Measurements from ENCODE around the gene NLRC5. TPM values are rescaled to one million over a fixed set of nuclear protein-coding genes. Genes with fewer than 3 reads are reported as not detected.

NLRC5 gene
- total RNA-seq, 2 experiments from 2014 or later: 199 to 305 TPM

- peak; percentile 93 for DNase-seq (ENCODE audit: low spot score)
- ChIA-PET CTCF (ENCODE audit: unreplicated experiment) (interaction anchor here (0.6 to 1.3 kb wide), 6 partner anchors 32 to 100 kb away, joined by 3 to 4 read pairs (median 4); no protein-coding TSS in a partner anchor), POLR2A (interaction anchor here (0.6 to 6.6 kb wide), 14 partner anchors 9 to 112 kb away, joined by 3 to 76 read pairs (median 4); partner anchors contain the start of gene NLRC5)
- Histone ChIP-seq H3K9me2 (ENCODE audit: insufficient read depth, low read length) (no peaks in the 10 kb centered on the region), H3K4me3 (ENCODE audit: low read depth, low read length, poor library complexity, severe bottlenecking) (peak overlapping the region; percentile 69), H3K4me1 (ENCODE audit: insufficient read depth, low read length, poor library complexity, severe bottlenecking) (peaks cover 96% of the 10 kb centered on the region), H3K79me2 (ENCODE audit: insufficient read depth, low read depth, low read length) (peaks cover 21% of the 10 kb centered on the region; the same call in 1 of the 2 replicates), H3K36me3 (ENCODE audit: insufficient read depth, low read length) (peaks cover 63% of the 10 kb centered on the region), H2AFZ (ENCODE audit: low read length) (no peak overlapping the region), H3K27ac (ENCODE audit: low read depth, low read length, poor library complexity, severe bottlenecking) (peak overlapping the region; percentile 98), H4K20me1 (ENCODE audit: insufficient read depth, low read length) (no peaks in the 10 kb centered on the region), H3K4me2 (ENCODE audit: low read length) (peak overlapping the region; percentile 90), H3K9me3 (ENCODE audit: low read length) (no peaks in the 10 kb centered on the region)
- intact Hi-C loops (cut with micrococcal nuclease; ENCODE audit: unreplicated experiment): loop anchor here (1.0 to 5.0 kb wide), 2 partner anchors 53 to 180 kb away; partner anchors contain the start of gene NLRC5
- TF ChIP-seq, protein P1, sequence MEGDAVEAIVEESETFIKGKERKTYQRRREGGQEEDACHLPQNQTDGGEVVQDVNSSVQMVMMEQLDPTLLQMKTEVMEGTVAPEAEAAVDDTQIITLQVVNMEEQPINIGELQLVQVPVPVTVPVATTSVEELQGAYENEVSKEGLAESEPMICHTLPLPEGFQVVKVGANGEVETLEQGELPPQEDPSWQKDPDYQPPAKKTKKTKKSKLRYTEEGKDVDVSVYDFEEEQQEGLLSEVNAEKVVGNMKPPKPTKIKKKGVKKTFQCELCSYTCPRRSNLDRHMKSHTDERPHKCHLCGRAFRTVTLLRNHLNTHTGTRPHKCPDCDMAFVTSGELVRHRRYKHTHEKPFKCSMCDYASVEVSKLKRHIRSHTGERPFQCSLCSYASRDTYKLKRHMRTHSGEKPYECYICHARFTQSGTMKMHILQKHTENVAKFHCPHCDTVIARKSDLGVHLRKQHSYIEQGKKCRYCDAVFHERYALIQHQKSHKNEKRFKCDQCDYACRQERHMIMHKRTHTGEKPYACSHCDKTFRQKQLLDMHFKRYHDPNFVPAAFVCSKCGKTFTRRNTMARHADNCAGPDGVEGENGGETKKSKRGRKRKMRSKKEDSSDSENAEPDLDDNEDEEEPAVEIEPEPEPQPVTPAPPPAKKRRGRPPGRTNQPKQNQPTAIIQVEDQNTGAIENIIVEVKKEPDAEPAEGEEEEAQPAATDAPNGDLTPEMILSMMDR (conservative IDR thresholded peaks at IDR 0.05; ENCODE audit: low read length): no peak
- no peak for TF ChIP-seq EZH2phosphoT487 (IDR thresholded peaks at IDR 0.05; ENCODE audit: borderline replicate concordance, low read depth, low read length)
- BruUV-seq (replicated peaks): TSS peak; percentile 70
These were observed 53.1 kb downstream of the NLRC5 start for GRCh38 chr16:57042157-57043111.

GRCh38 chr16:57043248-57043647, 53.9 kb downstream of the NLRC5 start:
- Histone ChIP-seq H3K27ac (ENCODE audit: low read depth, low read length, poor library complexity, severe bottlenecking) (peak overlapping the region; percentile 98), H3K9me2 (ENCODE audit: insufficient read depth, low read length) (no peaks in the 10 kb centered on the region), H3K4me2 (ENCODE audit: low read length) (peak overlapping the region; percentile 90), H3K9me3 (ENCODE audit: low read length) (no peaks in the 10 kb centered on the region), H3K4me1 (ENCODE audit: insufficient read depth, low read length, poor library complexity, severe bottlenecking) (peaks cover 88% of the 10 kb centered on the region), H4K20me1 (ENCODE audit: insufficient read depth, low read length) (no peaks in the 10 kb centered on the region), H3K36me3 (ENCODE audit: insufficient read depth, low read length) (peaks cover 66% of the 10 kb centered on the region), H3K4me3 (ENCODE audit: low read depth, low read length, poor library complexity, severe bottlenecking) (peak overlapping the region; percentile 69), H3K79me2 (ENCODE audit: insufficient read depth, low read depth, low read length) (peaks cover 21% of the 10 kb centered on the region; the same call in 1 of the 2 replicates), H2AFZ (ENCODE audit: low read length) (no peak overlapping the region)
- no TSS peak for BruUV-seq (replicated peaks)
- TF ChIP-seq, protein P1 (conservative IDR thresholded peaks at IDR 0.05; ENCODE audit: low read length): no peak
- no peak for TF ChIP-seq EZH2phosphoT487 (IDR thresholded peaks at IDR 0.05; ENCODE audit: borderline replicate concordance, low read depth, low read length)
- peak; percentile 30 for DNase-seq (ENCODE audit: low spot score)
- ChIA-PET CTCF (ENCODE audit: unreplicated experiment) (no interaction called here), POLR2A (interaction anchor here (0.9 to 6.6 kb wide), 2 partner anchors 33 to 66 kb away, joined by 4 to 76 read pairs; no protein-coding TSS in a partner anchor)
- intact Hi-C loops (cut with micrococcal nuclease; ENCODE audit: unreplicated experiment): loop anchor here (5.0 kb wide), 1 partner anchor 181 kb away; no protein-coding TSS in a partner anchor
